ENCODE results near the gene SLC39A10. TPM values are rescaled to one million over a fixed set of nuclear protein-coding genes. Genes with fewer than 3 reads are reported as not detected.
"Not testable (repeated sequence)": the region's sequence is repeated elsewhere in the genome, so short reads cannot be mapped to it uniquely, and the experiment has no call there.

SLC39A10 gene
- total RNA-seq, 1 experiment from 2014 or later, result 38.9 TPM

DNA sequence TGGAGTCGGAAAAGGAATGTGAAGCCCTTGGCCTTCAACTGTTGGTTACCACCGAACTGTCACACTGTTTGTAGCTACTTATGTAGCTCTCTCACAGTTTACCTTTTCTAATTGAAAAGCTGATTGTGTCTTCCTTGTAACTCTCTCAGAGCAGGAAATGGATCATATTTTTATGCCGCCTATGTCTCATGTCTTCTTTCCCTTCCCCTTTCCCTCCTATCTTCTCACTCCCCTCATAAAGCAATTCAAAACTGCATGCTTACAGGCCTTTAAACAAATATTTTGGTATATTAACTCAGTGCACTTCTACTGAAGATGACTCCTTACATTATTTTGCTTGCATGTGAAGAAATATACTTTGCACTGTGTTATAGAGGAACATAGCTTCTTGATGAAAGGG, 6.0 kb downstream of the SLC39A10 start:
- in situ Hi-C loops (cut with HindIII; ENCODE audit: low pct_unique_long_range_greater_than_20kb, low sequenced_read_pairs), result no loop called here
- no peak for DNase-seq (ENCODE audit: low read depth, low spot score)

DNA sequence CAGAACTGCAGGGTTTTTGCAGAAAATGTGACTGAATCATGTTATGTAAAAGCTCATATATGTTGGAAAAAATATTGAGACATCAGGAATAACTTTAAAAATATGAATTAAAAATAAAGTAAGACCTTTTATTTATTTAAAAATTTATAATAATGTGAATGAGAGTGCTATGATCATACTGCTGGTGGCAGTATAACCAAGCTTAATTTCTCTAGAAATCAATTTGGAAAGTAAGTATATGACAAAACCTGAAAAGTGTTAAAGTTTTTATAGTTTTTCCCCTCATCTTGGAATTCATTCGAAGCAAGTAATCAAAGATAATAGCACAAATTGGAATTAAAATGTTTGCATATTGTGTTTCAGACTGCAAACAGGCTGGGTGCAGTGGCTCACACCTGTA, 7.5 kb downstream of the SLC39A10 start:
- no peak for DNase-seq (ENCODE audit: low read depth, low spot score)
- in situ Hi-C loops (cut with HindIII; ENCODE audit: low pct_unique_long_range_greater_than_20kb, low sequenced_read_pairs), result no loop called here

DNA sequence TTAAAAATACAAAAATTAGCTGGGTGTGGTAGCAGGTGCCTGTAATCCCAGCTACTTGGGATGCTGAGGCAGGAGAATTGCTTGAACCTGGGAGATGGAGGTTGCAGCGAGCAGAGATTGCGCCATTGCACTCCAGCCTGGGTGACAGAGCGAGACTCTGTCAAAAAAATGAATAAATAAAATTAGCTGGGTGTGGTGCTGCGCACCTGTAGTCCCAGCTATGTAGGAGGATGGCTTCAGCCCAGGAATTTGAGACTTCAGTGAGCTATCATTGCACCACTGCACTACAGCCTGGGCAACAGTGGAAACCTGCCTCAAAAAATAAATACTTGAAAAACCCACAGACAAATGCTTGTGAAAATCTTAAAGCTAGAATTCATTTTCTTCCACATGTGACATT, 8.1 kb downstream of the SLC39A10 start:
- DNase-seq (ENCODE audit: low read depth, low spot score); in situ Hi-C loops (cut with HindIII; ENCODE audit: low pct_unique_long_range_greater_than_20kb, low sequenced_read_pairs): not testable (repeated sequence)

DNA sequence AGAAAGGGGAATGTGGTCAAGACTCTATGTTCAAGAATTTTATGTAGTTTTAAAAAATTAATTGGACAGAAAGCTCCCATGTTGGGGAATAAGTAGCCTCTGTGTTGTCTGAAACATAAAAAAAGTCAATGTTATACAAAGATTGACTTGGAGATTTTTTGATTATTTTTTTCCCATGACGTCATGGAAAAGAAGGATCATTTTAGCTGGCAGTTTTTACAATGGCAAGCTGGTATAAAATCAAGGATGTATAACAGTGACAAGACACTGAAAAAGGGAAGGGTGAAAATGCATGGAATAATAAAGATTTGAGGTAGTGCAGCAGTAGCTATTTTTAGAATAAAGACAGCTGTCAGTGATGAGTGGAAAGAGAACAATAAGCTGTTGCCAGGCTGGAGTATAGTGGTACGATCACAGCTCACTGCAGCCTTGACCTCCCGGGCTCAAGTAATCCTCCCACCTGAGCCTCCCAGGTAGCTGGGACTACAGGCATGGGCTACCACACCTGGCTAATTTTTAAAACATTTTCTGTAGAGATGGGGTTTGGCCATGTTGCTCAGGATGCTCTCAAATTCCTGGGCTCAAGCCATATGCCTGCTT, 9.2 kb downstream of the SLC39A10 start:
- no peak for DNase-seq (ENCODE audit: low read depth, low spot score)
- in situ Hi-C loops (cut with HindIII; ENCODE audit: low pct_unique_long_range_greater_than_20kb, low sequenced_read_pairs), result no loop called here

DNA sequence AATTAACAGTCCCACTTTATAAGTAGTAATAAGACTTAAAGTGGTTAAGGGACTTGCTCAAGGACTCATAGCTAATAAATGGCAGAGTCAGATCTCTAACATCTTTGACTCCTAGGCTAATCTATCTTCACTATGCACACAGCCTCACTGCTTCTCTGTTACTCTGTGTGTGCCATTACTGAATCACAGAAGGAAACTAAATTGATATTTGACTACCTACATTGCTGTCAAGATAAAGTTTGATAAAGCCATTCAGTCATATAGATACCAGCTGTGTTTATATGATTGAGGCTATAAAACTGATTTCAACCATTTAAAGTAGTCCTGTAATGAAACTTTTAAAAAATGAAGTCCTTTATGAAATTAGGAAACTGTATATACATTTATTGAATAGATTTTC, 10.9 kb downstream of the SLC39A10 start:
- in situ Hi-C loops (cut with HindIII; ENCODE audit: low pct_unique_long_range_greater_than_20kb, low sequenced_read_pairs), result no loop called here
- DNase-seq (ENCODE audit: low read depth, low spot score), result no peak

DNA sequence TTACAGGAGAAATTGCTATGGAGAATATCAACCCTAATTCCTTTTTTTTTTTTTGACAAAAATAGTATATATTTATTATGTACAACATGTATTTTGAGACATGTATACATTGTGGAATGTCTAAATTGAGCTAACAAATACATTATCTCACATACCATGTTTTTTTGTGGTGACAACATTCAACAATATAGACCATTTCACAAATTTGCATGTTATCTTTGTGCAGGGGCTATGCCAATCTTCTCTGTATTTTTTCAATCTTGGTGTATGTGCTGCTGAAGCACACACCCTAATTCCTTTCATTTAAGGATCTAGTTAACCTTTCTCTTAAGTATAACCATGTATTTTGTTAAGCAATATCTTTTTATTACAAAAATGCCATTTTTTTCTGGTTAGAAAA, 13.2 kb downstream of the SLC39A10 start:
- no peak for DNase-seq (ENCODE audit: low read depth, low spot score)
- in situ Hi-C loops (cut with HindIII; ENCODE audit: low pct_unique_long_range_greater_than_20kb, low sequenced_read_pairs), result no loop called here

DNA sequence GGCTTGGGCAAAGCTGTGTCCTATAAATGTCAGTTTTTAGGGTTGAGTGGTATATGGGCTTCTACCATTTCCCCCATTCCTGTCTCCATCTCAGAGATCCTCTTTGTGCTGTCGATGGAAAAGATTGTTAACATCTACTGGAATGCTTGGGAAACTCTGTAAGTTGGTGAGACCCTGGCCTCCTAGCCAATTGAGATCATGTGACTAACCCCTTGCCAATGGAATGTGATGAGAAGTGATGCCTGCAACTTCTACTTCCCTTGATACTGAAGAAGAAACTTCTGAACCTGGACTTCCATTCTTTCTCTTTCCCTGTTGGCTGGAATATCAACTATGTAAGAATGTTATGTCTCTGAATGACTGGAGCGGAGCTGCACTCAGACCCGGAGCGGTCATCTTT, 14.5 kb downstream of the SLC39A10 start:
- no peak for DNase-seq (ENCODE audit: low read depth, low spot score)
- in situ Hi-C loops (cut with HindIII; ENCODE audit: low pct_unique_long_range_greater_than_20kb, low sequenced_read_pairs), result no loop called here

DNA sequence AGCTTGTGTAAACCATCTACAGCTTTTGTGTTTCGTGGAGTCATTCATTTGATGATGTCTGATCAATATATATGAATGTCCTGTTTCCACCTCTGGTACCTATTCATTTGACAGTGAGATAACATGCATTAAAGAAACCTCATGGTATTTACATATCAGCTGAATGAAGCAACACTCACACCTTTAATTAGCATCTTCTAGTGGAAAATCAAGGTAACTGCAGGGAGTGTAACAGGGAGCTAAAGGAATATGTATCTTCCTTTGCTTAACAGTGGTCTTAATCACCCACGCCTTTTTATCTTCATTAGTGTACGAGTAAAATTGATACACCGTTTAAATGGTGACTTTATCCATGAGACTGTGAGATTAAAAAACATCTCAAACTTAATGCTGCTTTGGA, 15.6 kb downstream of the SLC39A10 start:
- in situ Hi-C loops (cut with HindIII; ENCODE audit: low pct_unique_long_range_greater_than_20kb, low sequenced_read_pairs), result no loop called here

DNA sequence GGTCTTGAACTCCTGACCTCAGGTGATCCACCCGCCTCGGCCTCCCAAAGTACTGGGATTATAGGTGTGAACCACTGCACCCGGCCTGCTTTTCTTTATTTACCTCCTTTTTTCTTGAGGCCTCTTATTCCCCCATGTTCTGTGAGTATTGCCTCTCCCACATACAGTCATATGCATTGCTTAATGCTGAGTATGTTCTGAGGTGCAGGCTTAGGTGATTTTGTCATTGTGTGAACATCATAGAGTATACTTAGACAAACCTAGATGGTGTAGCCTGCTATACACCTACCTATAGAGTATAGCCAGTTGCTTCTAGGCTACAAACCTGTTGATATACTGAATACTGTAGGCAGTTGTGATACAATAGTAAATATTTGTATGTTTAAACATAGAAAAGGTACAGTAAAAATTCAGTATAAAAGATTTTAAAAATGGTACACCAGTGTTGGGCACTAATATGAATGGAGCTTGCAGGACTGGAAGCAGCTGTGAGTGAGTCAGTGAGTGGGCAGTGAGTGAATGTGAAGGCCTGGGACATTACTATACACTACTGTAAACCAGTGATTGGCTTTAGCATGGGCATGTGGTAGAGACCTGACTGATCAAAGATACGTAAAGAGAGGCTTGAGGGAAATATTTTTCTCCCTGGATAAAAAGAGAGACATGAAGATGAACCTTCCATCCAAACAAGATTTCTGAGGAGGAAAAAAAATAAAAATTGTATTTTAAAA, 17.6 kb downstream of the SLC39A10 start:
- in situ Hi-C loops (cut with HindIII; ENCODE audit: low pct_unique_long_range_greater_than_20kb, low sequenced_read_pairs), result no loop called here
- DNase-seq (ENCODE audit: low read depth, low spot score), result no peak

More for the DNA sequence above, 15.6 kb downstream of the SLC39A10 start:
- DNase-seq (ENCODE audit: low read depth, low spot score), result peak; percentile 2

DNA sequence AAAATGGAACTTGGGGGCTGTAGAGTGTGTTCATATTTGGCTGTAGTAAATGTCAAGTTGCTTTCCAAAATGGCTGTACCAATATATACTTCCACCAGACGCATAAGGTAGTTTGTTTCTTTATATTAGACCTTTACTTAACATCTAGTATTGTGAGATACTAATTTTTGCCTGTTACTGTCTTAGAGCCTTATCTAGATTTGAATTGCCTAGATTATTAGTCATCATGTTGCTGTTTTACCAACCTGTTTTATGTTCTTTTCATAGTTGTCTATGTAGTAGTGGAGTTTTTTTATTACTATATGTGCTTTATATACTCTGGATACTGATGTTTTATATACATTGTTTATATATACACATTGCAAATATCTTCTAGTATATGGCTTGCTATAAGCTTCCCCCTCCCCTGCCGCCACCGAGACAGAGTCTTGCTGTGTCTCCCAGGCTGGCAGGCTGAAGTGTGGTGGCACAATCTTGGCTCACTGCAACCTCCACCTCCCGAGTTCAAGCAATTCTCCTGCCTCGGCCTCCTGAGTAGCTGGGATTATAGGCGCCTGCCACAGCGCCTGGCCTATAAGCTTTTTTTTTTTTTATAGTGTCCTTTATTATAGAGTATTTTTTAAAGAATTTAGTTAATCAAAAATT, 18.9 kb downstream of the SLC39A10 start:
- no peak for DNase-seq (ENCODE audit: low read depth, low spot score)
- in situ Hi-C loops (cut with HindIII; ENCODE audit: low pct_unique_long_range_greater_than_20kb, low sequenced_read_pairs), result no loop called here

DNA sequence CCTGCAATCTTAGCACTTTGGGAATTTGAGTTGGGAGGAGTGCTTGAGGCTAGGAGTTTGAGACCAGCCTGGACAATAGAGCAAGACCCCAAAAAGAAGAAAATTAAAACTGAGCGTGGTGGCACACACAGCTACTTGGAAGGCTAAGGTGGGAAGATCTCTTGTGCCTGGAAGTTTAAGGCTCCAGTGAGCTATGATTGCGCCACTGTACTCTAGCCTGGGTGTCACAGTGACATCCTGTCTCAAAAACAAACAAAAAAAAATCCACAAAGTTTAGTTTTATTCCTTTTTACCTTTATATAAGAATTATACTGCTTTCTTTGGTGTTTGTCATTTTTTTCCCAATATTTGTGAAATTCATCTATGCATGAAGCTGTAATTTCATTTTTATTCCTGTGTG, 20.3 kb downstream of the SLC39A10 start:
- no peak for DNase-seq (ENCODE audit: low read depth, low spot score)
- in situ Hi-C loops (cut with HindIII; ENCODE audit: low pct_unique_long_range_greater_than_20kb, low sequenced_read_pairs), result no loop called here

DNA sequence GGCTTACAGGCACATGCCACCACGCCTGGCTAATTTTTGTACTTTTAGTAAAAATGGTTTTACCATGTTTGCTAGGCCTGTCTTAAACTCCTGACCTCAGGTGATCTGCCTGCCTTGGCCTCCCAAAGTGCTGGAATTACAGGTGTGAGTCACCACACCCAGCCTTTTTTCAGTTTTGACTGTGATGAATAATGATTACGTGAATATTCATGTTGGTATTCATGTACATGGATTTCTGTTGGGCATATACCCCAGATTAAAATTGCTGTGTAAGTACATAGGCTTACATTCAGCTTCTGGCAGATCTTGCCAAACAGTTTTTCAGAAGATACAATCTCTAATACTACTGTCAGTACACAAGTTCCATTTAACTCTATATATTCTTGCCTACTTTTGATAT, 20.9 kb downstream of the SLC39A10 start:
- DNase-seq (ENCODE audit: low read depth, low spot score), result no peak
- in situ Hi-C loops (cut with HindIII; ENCODE audit: low pct_unique_long_range_greater_than_20kb, low sequenced_read_pairs), result no loop called here

DNA sequence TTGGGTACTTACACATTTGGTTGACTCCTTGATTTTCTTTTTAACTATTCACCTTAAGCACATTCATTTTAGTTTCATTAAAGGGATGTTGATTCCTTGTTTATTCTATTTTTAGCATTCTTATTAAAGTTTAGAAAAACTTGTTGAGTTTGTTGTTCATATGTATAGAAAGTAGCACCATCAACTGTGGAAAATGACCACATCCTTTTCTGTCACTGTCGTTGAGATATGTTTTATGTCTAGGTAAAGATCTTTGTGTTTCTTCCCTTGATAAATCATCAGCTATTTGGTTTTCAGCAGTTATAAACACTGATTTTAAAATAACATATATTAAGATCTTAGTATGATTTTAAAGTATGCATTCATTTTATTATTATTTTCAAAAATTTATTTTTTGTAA, 25.1 kb downstream of the SLC39A10 start:
- in situ Hi-C loops (cut with HindIII; ENCODE audit: low pct_unique_long_range_greater_than_20kb, low sequenced_read_pairs), result no loop called here
- no peak for DNase-seq (ENCODE audit: low read depth, low spot score)

DNA sequence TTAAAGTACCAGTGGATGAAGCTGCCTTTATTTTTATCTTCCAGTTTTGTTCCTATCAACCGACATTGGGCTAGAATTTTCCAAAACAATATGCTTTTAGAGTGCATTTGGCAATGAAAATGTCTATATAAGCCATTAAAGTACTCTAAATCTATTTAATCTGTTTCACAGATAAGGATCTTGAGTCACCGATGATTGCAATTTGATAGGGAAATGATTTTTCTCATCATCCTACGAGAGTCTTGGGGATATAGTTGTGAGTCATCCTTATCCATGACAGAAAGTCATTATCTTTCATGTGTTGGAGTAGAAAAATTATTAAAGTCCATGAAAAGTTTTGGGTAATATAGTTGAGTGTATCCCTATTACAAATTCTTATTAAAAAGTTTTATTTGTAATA, 26.1 kb downstream of the SLC39A10 start:
- in situ Hi-C loops (cut with HindIII; ENCODE audit: low pct_unique_long_range_greater_than_20kb, low sequenced_read_pairs), result no loop called here
- DNase-seq (ENCODE audit: low read depth, low spot score), result no peak

DNA sequence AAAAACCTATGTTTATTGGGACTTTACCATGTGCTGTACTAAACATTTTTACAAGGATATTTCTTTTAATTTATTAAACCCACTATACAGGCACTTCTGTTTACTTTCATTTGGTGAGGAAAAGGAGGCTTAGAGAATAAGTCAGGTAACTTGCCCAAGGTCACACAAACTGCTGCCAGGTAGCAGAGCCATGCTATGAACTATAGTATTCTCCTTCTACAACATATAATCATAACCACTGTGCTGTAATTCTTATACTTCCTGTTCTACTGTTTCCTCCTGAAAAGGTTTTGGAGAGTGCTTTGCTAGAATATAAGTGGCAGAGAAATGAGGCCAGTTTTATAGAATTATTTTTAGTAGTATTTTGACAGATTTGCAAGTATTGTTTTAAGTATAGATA, 29.5 kb downstream of the SLC39A10 start:
- in situ Hi-C loops (cut with HindIII; ENCODE audit: low pct_unique_long_range_greater_than_20kb, low sequenced_read_pairs), result no loop called here
- no peak for DNase-seq (ENCODE audit: low read depth, low spot score)

DNA sequence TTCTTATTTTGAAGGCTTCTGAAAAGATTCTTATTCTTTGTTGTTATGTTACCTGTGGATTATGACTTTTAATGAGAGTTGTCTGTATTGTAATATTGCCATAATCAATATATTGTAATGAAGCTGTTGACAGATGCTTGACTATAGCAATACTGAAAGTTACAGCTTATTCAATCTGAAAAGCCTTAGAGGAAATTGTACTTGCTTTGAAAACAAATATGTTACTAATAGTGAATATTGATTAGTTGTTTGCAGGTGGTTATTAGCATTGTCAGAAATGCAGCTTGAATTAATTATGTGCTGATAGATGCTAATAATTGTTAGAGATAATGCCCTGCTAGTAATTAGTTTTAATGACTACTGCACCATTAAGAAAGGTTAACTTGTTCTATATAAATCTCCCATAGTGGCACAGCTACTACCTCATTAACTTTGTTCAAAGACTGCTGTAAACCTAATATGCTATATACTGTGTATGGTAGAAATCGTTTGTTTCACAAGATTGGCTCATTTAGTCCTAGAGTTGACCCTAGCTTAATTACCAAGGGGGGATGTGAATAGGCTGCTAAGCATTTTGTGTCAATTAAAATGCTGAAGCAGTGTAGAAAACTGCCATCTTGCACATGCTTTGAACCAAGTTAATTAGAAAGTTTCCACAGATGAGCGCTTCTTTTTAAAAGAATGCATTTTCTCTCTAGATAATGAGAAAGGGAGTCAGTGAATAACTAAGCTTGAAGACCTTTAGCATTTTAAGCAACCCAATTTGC, 30.5 kb downstream of the SLC39A10 start:
- no peak for DNase-seq (ENCODE audit: low read depth, low spot score)
- in situ Hi-C loops (cut with HindIII; ENCODE audit: low pct_unique_long_range_greater_than_20kb, low sequenced_read_pairs), result no loop called here

DNA sequence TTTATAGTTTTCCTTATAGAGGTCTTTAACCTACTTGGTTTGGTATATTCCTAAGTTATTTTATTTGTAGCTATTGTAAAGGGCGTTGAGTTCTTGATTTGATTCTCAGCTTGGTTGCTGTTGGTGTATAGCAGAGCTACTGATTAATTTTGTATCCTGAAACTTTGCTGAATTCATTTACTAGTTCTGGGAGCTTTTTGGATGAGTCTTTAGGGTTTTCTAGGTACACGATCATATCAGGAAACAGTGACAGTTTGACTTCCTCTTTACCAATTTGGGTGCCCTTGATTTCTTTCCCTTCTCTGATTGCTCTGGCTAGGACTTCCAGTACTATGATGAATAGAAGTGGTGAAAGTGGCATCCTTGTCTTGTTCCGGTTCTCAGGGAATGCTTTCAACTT, 35.5 kb downstream of the SLC39A10 start:
- in situ Hi-C loops (cut with HindIII; ENCODE audit: low pct_unique_long_range_greater_than_20kb, low sequenced_read_pairs); DNase-seq (ENCODE audit: low read depth, low spot score): not testable (repeated sequence)

DNA sequence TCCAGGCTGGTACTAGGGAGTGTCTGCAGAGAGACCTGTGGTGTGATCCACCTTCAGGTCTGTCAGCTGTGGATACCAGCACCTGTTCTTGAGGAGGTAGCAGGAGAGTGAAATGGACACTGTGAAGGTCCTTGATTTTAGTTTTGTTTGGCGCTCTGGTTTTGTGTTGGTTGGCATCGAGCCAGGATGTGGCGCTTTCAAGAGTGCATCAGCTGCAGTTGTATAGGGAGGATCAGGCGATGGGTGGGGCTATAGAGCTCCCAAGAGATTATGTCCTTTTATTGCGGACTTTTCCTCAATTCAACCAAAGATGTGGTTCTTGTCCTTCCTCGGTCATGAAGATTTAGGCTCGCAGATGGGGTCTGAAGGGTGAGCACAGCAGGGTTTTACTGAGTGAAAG, 37.5 kb downstream of the SLC39A10 start:
- in situ Hi-C loops (cut with HindIII; ENCODE audit: low pct_unique_long_range_greater_than_20kb, low sequenced_read_pairs), result no loop called here
- DNase-seq (ENCODE audit: low read depth, low spot score), result no peak
